Mammary epithelial cell (primary cell): Measurements from ENCODE around the gene REV1.

Source experiments
- CTCF ChIP-seq, 2 donors: IDR thresholded peaks in 1 of 2; conservative IDR thresholded peaks in 1 of 2; 2 replicates each; pipeline ENCODE4 v1.5.1; 2011 to 2012; ENCODE audit warnings: inconsistent platforms in 2 of 2, low read length in 2 of 2, mild to moderate bottlenecking in 2 of 2, control low read depth in 1 of 2, low read depth in 1 of 2; ENCODE audit not compliant: insufficient read depth in 1 of 2; ENCODE audit errors: extremely low read depth in 1 of 2
- EZH2 ChIP-seq: IDR thresholded peaks from 2 replicates; pipeline ENCODE4 v1.6.1; 2012; ENCODE audit warnings: low read length, inconsistent platforms, borderline replicate concordance

- TF ChIP-seq CTCF (conservative IDR thresholded peaks at IDR 0.05 in 1 of 2, IDR thresholded peaks at IDR 0.05 in 1 of 2; ENCODE audit: extremely low read depth in 1 of 2, insufficient read depth in 1 of 2, low read depth in 1 of 2, low read length in 2 of 2) (no peak), EZH2 (no peak)
Measured at GRCh38 chr2:99382143-99382542, 107.7 kb downstream of the REV1 start.
